Transverse colon (tissue), 4 donors: Measurements from ENCODE around the gene WDR76. TPM values are rescaled to one million over a fixed set of nuclear protein-coding genes. Genes with fewer than 3 reads are reported as not detected.
A peak's percentile ranks its signal among the peaks of the same experiment; 100 is the strongest.

Experiments
- DNase-seq: peaks from one replicate; pipeline ENCODE4 v3.0.0-alpha.2; 2019
- H3K27ac ChIP-seq, 4 donors: fragments of 200-600 bp; sonication (generic); 2 replicates each; pipeline ENCODE4 v1.5.1; 2016 to 2018; ENCODE audit warnings: inconsistent platforms in 4 of 4
- H3K27me3 ChIP-seq: fragments of 200-600 bp; sonication (generic); 2 replicates; pipeline ENCODE4 v1.5.1; 2017; ENCODE audit warnings: inconsistent platforms
- H3K36me3 ChIP-seq, 4 donors: fragments of 200-600 bp; sonication (generic); 2 replicates each; pipeline ENCODE4 v1.5.1; 2017 to 2019; ENCODE audit warnings: inconsistent platforms in 4 of 4
- H3K4me1 ChIP-seq, 4 donors: fragments of 200-600 bp; sonication (generic); 2 replicates each; pipeline ENCODE4 v1.5.1; 2017 to 2020; ENCODE audit warnings: inconsistent platforms in 4 of 4
- H3K4me3 ChIP-seq, 4 donors: fragments of 200-600 bp; sonication (generic); 1 replicate in 1 of 4; 2 replicates in 3 of 4; pipeline versions ENCODE4 v1.5.1 to v1.6.1; 2017 to 2019; ENCODE audit warnings: inconsistent platforms in 4 of 4
- H3K9me3 ChIP-seq, 2 donors: fragments of 200-600 bp; sonication (generic); 2 replicates each; pipeline ENCODE4 v1.5.1; 2017 to 2019; ENCODE audit warnings: inconsistent platforms in 2 of 2
- CTCF ChIP-seq, 5 experiments: fragments of 200-600 bp in 3 of 5; fragments of 450-650 bp in 2 of 5; sonication (generic) in 3 of 5; IDR thresholded peaks; 1 replicate in 2 of 5; 2 replicates in 3 of 5; pipeline ENCODE4 v1.5.1; 2016 to 2017; ENCODE audit warnings: antibody characterized with exemption in 5 of 5, inconsistent platforms in 3 of 5, mild to moderate bottlenecking in 2 of 5, moderate library complexity in 1 of 5
- EP300 ChIP-seq: sonication (generic); formaldehyde crosslinking; IDR thresholded peaks from one replicate; pipeline ENCODE4 v1.6.1; 2017; ENCODE audit warnings: antibody characterized with exemption, low read depth
- POLR2A ChIP-seq: fragments of 450-650 bp; IDR thresholded peaks from one replicate; pipeline ENCODE4 v1.6.1; 2016; ENCODE audit warnings: antibody characterized with exemption, mild to moderate bottlenecking, moderate library complexity
- POLR2AphosphoS5 ChIP-seq, 3 donors: sonication (generic); formaldehyde crosslinking; IDR thresholded peaks; one replicate each; pipeline ENCODE4 v1.6.1; 2016; ENCODE audit warnings: antibody characterized with exemption in 3 of 3
- WGBS, 2 donors: methylation state at CpG; one replicate each; pipeline ENCODE4 v1.1.5; 2018; ENCODE audit warnings: low coverage in 1 of 2; 5-methylcytosine and 5-hydroxymethylcytosine counted together
- in situ Hi-C, 4 donors: fragments of 200-750 bp; cut with MboI; loops; one replicate each; pipeline versions ENCODE4 v1.15.0 to v1.15.1; 2017; ENCODE audit warnings: low sequenced_read_pairs in 3 of 4, low pct_ligation_motif_present in 1 of 4, low pct_unique_long_range_greater_than_20kb in 1 of 4
- intact Hi-C: fragments of 100-400 bp; cut with DNase I; formaldehyde crosslinking; loops from one replicate; pipeline ENCODE4 v1.15.1; 2023; ENCODE audit warnings: low total_unique reads
- total RNA-seq, 4 donors: library from RNA; depleted of rRNA; stranded (reverse); fragments of >200 nt; gene quantifications; one replicate each; pipeline ENCODE4 v1.1.0, GENCODE V29; 2016

The WDR76 gene
- total RNA-seq, 4 donors from 2014 or later, result 0.20 to 4.8 (median 2.7) TPM; not detected in 1

GRCh38 chr15:43881245-43881644 is 54.4 kb downstream of the WDR76 start:
- Histone ChIP-seq H3K27me3 (no peaks in the 10 kb centered on the region), H3K36me3 (no peaks in the 10 kb centered on the region), H3K27ac (no peak overlapping the region), H3K4me1 (no peaks in the 10 kb centered on the region), H3K4me3 (no peak overlapping the region), H3K9me3 (no peaks in the 10 kb centered on the region)
- TF ChIP-seq POLR2AphosphoS5 (IDR thresholded peaks at IDR 0.05) (no peak), CTCF (IDR thresholded peaks at IDR 0.05) (no peak), POLR2A (no peak), EP300 (no peak)
- WGBS, 2 donors, result 80 to 91% methylated on average over 1 to 4 of the region's 4 CpGs
- no peak for DNase-seq
- intact Hi-C loops, result no loop called here
- in situ Hi-C loops, result no loop called here

GRCh38 chr15:43881944-43882343 is 55.1 kb downstream of the WDR76 start:
- no peaks in the 10 kb centered on the region for H3K27me3 ChIP-seq
- no peaks in the 10 kb centered on the region for H3K4me1 ChIP-seq
- H3K9me3 ChIP-seq, result no peaks in the 10 kb centered on the region
- no peak for DNase-seq
- H3K36me3 ChIP-seq, result no peaks in the 10 kb centered on the region
- no peak overlapping the region for H3K27ac ChIP-seq
- H3K4me3 ChIP-seq, result no peak overlapping the region
- 89% methylated on average over 7 of the region's 7 CpGs; no CpG with 5 or more reads in 1 of the 2 donors for WGBS, 2 donors
- intact Hi-C loops, result no loop called here
- peak in 2 of 5 experiments; percentile 32 for TF ChIP-seq CTCF (IDR thresholded peaks at IDR 0.05)
- no peak for TF ChIP-seq POLR2AphosphoS5 (IDR thresholded peaks at IDR 0.05)
- no peak for TF ChIP-seq EP300
- in situ Hi-C loops, result no loop called here

GRCh38 chr15:43883571-43883970 is 56.8 kb downstream of the WDR76 start:
- H3K9me3 ChIP-seq, result no peaks in the 10 kb centered on the region
- intact Hi-C loops, result no loop called here
- H3K4me1 ChIP-seq, result no peaks in the 10 kb centered on the region
- no peak for TF ChIP-seq CTCF (IDR thresholded peaks at IDR 0.05)
- no peak for TF ChIP-seq POLR2A
- TF ChIP-seq POLR2AphosphoS5 (IDR thresholded peaks at IDR 0.05), result no peak
- TF ChIP-seq EP300, result no peak
- H3K36me3 ChIP-seq, result no peaks in the 10 kb centered on the region
- no peaks in the 10 kb centered on the region for H3K27me3 ChIP-seq
- 96% methylated on average over 3 of the region's 3 CpGs; no CpG with 5 or more reads in 1 of the 2 donors for whole genome bisulfite sequencing, 2 donors
- in situ Hi-C loops, result no loop called here
- no peak for DNase-seq
- H3K4me3 ChIP-seq, result no peak overlapping the region
- H3K27ac ChIP-seq, result no peak overlapping the region

- H3K4me1 ChIP-seq, result no peaks in the 10 kb centered on the region
- no peaks in the 10 kb centered on the region for H3K27me3 ChIP-seq
- H3K27ac ChIP-seq, result no peak overlapping the region
- 86% methylated on average over 4 of the region's 4 CpGs; no CpG with 5 or more reads in 1 of the 2 donors for WGBS, 2 donors
- H3K36me3 ChIP-seq, result no peaks in the 10 kb centered on the region
- no peaks in the 10 kb centered on the region for H3K9me3 ChIP-seq
- in situ Hi-C loops (no loop called here), intact Hi-C loops (no loop called here)
- no peak for TF ChIP-seq POLR2AphosphoS5 (IDR thresholded peaks at IDR 0.05)
- no peak for TF ChIP-seq CTCF (IDR thresholded peaks at IDR 0.05)
- no peak for TF ChIP-seq EP300
- no peak for TF ChIP-seq POLR2A
- no peak overlapping the region for H3K4me3 ChIP-seq
- DNase-seq, result no peak
Observed at GRCh38 chr15:43886558-43886957, 59.8 kb downstream of the WDR76 start.
